Neural cell (in vitro differentiated cells): ENCODE data around the gene KIF18B. TPM values are rescaled to one million over a fixed set of nuclear protein-coding genes. Genes with fewer than 3 reads are reported as not detected.

Experiments used
- H2AFZ ChIP-seq: fragments of 200-600, 300-800 bp; sonication (generic), shearing (Covaris generic); 2 replicates; pipeline ENCODE4 v1.6.0; 2014; ENCODE audit warnings: low read depth, mild to moderate bottlenecking, antibody characterized with exemption, low read length, moderate library complexity
- H3F3A ChIP-seq: fragments of 200-600 bp; shearing (Covaris generic); 2 replicates; pipeline ENCODE4 v1.6.1; 2016; ENCODE audit warnings: mild to moderate bottlenecking, moderate library complexity, mixed read lengths, antibody characterized with exemption, low read length; ENCODE audit not compliant: insufficient read depth, poor library complexity, severe bottlenecking
- H3K27ac ChIP-seq: fragments of 200-600, 300-800 bp; sonication (generic), shearing (Covaris generic); 2 replicates; pipeline ENCODE4 v1.5.1; 2014; ENCODE audit warnings: mild to moderate bottlenecking, low read length, moderate library complexity
- H3K27me3 ChIP-seq: fragments of 300-800, 200-600 bp; sonication (generic), shearing (Covaris generic); 2 replicates; pipeline ENCODE4 v1.6.0; 2014; ENCODE audit warnings: mild to moderate bottlenecking, low read depth, low read length, moderate library complexity; ENCODE audit not compliant: insufficient read depth
- H3K36me3 ChIP-seq: fragments of 300-800, 200-600 bp; sonication (generic), shearing (Covaris generic); 2 replicates; pipeline ENCODE4 v1.5.1; 2014; ENCODE audit warnings: mild to moderate bottlenecking, antibody characterized with exemption, low read length, moderate library complexity; ENCODE audit not compliant: insufficient read depth
- H3K4me2 ChIP-seq: fragments of 300-800, 200-600 bp; sonication (generic), shearing (Covaris generic); 2 replicates; pipeline ENCODE4 v1.6.0; 2014; ENCODE audit warnings: mild to moderate bottlenecking, low read length
- H3K4me3 ChIP-seq: fragments of 300-800, 200-600 bp; sonication (generic), shearing (Covaris generic); 2 replicates; pipeline ENCODE4 v1.5.1; 2014; ENCODE audit warnings: mild to moderate bottlenecking, low read length, moderate library complexity
- H3K79me2 ChIP-seq: fragments of 200-600 bp; shearing (Covaris generic); replicated peaks from 2 replicates; pipeline ENCODE4 v1.6.0; 2014; ENCODE audit warnings: mild to moderate bottlenecking, low read length, moderate library complexity; ENCODE audit not compliant: insufficient read depth
- H3K9ac ChIP-seq: fragments of 300-800, 200-600 bp; sonication (generic), shearing (Covaris generic); 2 replicates; pipeline ENCODE4 v1.6.1; 2016; ENCODE audit warnings: mild to moderate bottlenecking, low read length, mixed read lengths
- H3K9me2 ChIP-seq: fragments of 200-600 bp; shearing (Covaris generic); 2 replicates; pipeline ENCODE4 v1.6.1; 2016; ENCODE audit warnings: mild to moderate bottlenecking, low read length, mixed read lengths; ENCODE audit not compliant: insufficient read depth
- H3K9me3 ChIP-seq: fragments of 200-600, 300-800 bp; sonication (generic), shearing (Covaris generic); 2 replicates; pipeline ENCODE4 v1.6.1; 2016; ENCODE audit warnings: mild to moderate bottlenecking, mixed run types, low read length, moderate library complexity, mixed read lengths
- H4K20me1 ChIP-seq: fragments of 200-600 bp; shearing (Covaris generic); 2 replicates; pipeline ENCODE4 v1.6.1; 2016; ENCODE audit warnings: mild to moderate bottlenecking, mixed run types; ENCODE audit not compliant: insufficient read depth
- CTCF ChIP-seq: fragments of 450-650 bp; IDR thresholded peaks from 2 replicates; pipeline ENCODE4 v1.5.1; 2014; ENCODE audit warnings: antibody characterized with exemption, mild to moderate bottlenecking, moderate library complexity; ENCODE audit not compliant: poor library complexity, severe bottlenecking
- EP300 ChIP-seq: fragments of 450-650 bp; conservative IDR thresholded peaks from 2 replicates; pipeline ENCODE4 v1.6.1; 2014; ENCODE audit warnings: antibody characterized with exemption, mild to moderate bottlenecking, moderate library complexity; ENCODE audit not compliant: poor library complexity, severe bottlenecking
- EZH2 ChIP-seq: fragments of 200-600, 300-800 bp; shearing (Covaris generic), sonication (generic); IDR thresholded peaks from 2 replicates; pipeline ENCODE4 v1.6.1; 2014; ENCODE audit warnings: antibody characterized with exemption, low read length, borderline replicate concordance, mild to moderate bottlenecking; ENCODE audit not compliant: insufficient read depth, poor library complexity, severe bottlenecking
- MXI1 ChIP-seq: fragments of 450-650 bp; conservative IDR thresholded peaks from 2 replicates; pipeline ENCODE4 v1.6.1; 2014; ENCODE audit warnings: antibody characterized with exemption, mild to moderate bottlenecking; ENCODE audit not compliant: poor library complexity, severe bottlenecking
- POLR2AphosphoS5 ChIP-seq: IDR thresholded peaks from 2 replicates; pipeline ENCODE4 v1.6.1; 2012
- RAD21 ChIP-seq: fragments of 450-650 bp; conservative IDR thresholded peaks from 2 replicates; pipeline ENCODE4 v1.6.1; 2014; ENCODE audit warnings: antibody characterized with exemption, mild to moderate bottlenecking, moderate library complexity
- SMC3 ChIP-seq: fragments of 450-650 bp; conservative IDR thresholded peaks from 2 replicates; pipeline ENCODE4 v1.6.1; 2014; ENCODE audit warnings: antibody characterized with exemption, mild to moderate bottlenecking, moderate library complexity; ENCODE audit not compliant: poor library complexity
- TAF1 ChIP-seq: IDR thresholded peaks from 2 replicates; pipeline ENCODE4 v1.6.1; 2012; ENCODE audit warnings: low read depth
- polyA plus RNA-seq: library from polyadenylated mRNA; depleted of rRNA; stranded (reverse); fragments of >200 nt; gene quantifications from 2 replicates; pipeline ENCODE4 v1.2.3, GENCODE V29; 2014
- TF ChIP-seq, protein P1 (sequence below): IDR thresholded peaks from 2 replicates; pipeline ENCODE4 v1.6.1; 2012; ENCODE audit warnings: borderline replicate concordance

KIF18B gene
- polyA plus RNA-seq, 1 donor from 2014 or later: 0.10 TPM

GRCh38 chr17:44965481-44966234, 18.1 kb upstream of the KIF18B start:
- no peak overlapping the region for H2AFZ ChIP-seq
- H4K20me1 ChIP-seq: no peaks in the 10 kb centered on the region
- no peak overlapping the region for H3K4me2 ChIP-seq

DNA sequence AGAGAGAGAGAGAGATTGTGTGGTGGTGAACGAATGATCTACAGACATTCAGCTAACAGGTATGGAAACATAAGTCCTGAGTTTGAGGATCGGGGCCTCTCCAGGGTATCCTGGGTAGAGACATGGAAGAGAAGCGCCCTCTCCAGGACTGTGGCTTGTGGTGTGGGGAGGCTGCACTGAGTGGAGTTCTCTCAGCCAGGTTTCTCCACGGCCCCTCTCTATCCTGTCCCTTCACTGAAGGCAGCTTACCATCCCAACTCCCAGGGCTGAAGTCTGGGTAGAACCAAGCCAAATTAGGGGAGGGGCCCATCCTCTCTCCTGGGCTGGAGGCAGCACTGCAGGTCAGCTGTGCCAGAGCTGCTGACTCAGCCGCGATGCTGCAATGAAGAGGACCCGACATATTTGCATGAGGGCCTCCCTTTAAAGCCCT, 14.4 kb upstream of the KIF18B start:
- Histone ChIP-seq H3K4me2 (no peak overlapping the region), H3K27ac (no peak overlapping the region), H3K4me3 (no peak overlapping the region), H2AFZ (no peak overlapping the region), H3K9ac (no peak overlapping the region), H3F3A (no peaks in the 10 kb centered on the region), H3K9me2 (no peaks in the 10 kb centered on the region), H3K27me3 (peaks cover 22% of the 10 kb centered on the region), H3K9me3 (no peaks in the 10 kb centered on the region), H4K20me1 (no peaks in the 10 kb centered on the region), H3K79me2 (no peaks in the 10 kb centered on the region), H3K36me3 (no peaks in the 10 kb centered on the region)
- TF ChIP-seq EP300 (no peak), CTCF (no peak), EZH2 (no peak), RAD21 (no peak), MXI1 (no peak), POLR2AphosphoS5 (no peak)
- TF ChIP-seq, protein P1, sequence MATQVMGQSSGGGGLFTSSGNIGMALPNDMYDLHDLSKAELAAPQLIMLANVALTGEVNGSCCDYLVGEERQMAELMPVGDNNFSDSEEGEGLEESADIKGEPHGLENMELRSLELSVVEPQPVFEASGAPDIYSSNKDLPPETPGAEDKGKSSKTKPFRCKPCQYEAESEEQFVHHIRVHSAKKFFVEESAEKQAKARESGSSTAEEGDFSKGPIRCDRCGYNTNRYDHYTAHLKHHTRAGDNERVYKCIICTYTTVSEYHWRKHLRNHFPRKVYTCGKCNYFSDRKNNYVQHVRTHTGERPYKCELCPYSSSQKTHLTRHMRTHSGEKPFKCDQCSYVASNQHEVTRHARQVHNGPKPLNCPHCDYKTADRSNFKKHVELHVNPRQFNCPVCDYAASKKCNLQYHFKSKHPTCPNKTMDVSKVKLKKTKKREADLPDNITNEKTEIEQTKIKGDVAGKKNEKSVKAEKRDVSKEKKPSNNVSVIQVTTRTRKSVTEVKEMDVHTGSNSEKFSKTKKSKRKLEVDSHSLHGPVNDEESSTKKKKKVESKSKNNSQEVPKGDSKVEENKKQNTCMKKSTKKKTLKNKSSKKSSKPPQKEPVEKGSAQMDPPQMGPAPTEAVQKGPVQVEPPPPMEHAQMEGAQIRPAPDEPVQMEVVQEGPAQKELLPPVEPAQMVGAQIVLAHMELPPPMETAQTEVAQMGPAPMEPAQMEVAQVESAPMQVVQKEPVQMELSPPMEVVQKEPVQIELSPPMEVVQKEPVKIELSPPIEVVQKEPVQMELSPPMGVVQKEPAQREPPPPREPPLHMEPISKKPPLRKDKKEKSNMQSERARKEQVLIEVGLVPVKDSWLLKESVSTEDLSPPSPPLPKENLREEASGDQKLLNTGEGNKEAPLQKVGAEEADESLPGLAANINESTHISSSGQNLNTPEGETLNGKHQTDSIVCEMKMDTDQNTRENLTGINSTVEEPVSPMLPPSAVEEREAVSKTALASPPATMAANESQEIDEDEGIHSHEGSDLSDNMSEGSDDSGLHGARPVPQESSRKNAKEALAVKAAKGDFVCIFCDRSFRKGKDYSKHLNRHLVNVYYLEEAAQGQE: no peak

More at GRCh38 chr17:44965481-44966234, 18.1 kb upstream of the KIF18B start:
- no peaks in the 10 kb centered on the region for H3K79me2 ChIP-seq
- H3K27ac ChIP-seq: no peak overlapping the region
- no peaks in the 10 kb centered on the region for H3K9me3 ChIP-seq
- no peaks in the 10 kb centered on the region for H3K36me3 ChIP-seq
- TF ChIP-seq MXI1 (no peak), EZH2 (no peak), SMC3 (no peak), TAF1 (no peak), RAD21 (no peak), POLR2AphosphoS5 (no peak), CTCF (no peak), EP300 (no peak)
- TF ChIP-seq, protein P1: no peak
- peaks cover 56% of the 10 kb centered on the region for H3K27me3 ChIP-seq
- no peak overlapping the region for H3K9ac ChIP-seq
- no peak overlapping the region for H3K4me3 ChIP-seq
- H3K9me2 ChIP-seq: no peaks in the 10 kb centered on the region
- no peaks in the 10 kb centered on the region for H3F3A ChIP-seq
